GM20000 (cell line): ENCODE measurements around the gene ARHGAP25.

ENCODE experiments used
- DNase-seq: peaks from one replicate; pipeline ENCODE4 v3.0.0; 2012; ENCODE audit warnings: low spot score
- CTCF ChIP-seq: IDR thresholded peaks from 2 replicates; pipeline ENCODE4 v1.5.1; 2012; ENCODE audit warnings: mild to moderate bottlenecking, control low read depth; ENCODE audit errors: extremely low read depth, missing control alignments

ARHGAP25 gene

GRCh38 chr2:68827666-68828065 lies 93.1 kb downstream of the ARHGAP25 start:
- DNase-seq, result no peak
- no peak for TF ChIP-seq CTCF

DNA sequence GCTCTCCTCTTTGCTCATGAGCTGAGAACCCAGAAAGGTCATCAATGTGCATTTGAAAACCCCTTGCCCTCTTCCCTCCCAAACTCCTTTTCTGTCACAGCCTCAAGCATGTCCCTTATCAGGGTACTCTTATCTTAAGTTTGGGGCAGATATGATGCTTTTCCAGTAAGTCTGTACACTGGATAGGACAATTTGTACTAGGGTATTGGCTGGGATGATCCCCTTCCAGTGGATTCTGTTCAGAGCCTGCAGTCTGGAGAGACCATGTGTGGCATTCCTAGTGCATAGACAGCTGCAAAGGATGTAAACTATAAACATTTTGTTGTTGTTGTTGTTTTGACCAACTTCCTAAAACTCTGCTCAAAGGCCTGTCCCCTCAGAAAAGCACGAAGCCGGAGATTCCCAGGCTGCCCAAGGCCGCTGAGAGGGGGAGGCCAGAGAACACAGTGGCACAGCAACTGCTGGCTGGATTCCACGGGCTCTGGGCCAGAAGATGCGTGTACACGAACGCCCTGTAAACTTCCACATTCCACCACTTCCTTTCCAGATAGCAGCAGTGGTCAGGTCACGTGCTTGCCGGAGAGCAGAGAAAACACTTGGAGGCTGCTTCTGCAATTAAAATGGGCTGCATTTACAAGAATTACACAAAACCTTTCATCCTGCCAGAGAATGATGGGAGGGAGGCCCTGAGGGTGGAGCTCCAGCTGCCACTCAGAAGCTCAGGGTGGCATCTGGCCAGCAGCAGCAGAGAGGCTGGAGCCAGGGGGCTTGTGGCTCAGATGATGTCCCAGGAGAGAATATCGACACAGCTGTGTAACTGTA lies 94.5 kb downstream of the ARHGAP25 start:
- DNase-seq, result peak; percentile 14
- TF ChIP-seq CTCF, result no peak

GRCh38 chr2:68829749-68830148 lies 95.1 kb downstream of the ARHGAP25 start:
- TF ChIP-seq CTCF, result no peak
- no peak for DNase-seq

DNA sequence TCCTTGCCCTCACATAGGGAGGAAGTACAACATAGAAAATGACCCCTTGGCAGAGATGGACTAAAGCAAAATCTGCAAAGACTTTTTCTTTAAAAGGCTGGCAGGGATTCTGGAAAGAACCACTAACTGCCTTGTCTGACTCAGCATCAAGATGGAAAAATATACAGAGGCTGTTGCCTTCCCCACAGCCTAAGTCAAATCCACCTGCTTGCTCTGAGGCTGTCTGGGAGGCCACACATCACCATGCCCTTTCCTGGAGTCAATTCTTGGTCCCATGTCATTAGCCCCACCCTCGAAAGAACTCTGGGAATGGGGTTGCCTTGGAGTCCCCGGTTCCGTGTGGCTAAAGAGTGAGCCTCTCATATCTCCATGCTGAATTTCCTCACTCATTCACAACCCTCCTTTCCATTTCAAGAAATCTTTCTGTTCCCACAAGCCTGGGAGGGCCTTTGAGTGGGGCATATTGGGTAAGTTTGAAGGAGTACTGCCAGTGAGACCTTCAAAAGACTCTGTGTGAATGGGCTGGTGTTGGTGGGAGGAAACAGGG lies 97.1 kb downstream of the ARHGAP25 start:
- TF ChIP-seq CTCF, result no peak
- DNase-seq, result no peak

DNA sequence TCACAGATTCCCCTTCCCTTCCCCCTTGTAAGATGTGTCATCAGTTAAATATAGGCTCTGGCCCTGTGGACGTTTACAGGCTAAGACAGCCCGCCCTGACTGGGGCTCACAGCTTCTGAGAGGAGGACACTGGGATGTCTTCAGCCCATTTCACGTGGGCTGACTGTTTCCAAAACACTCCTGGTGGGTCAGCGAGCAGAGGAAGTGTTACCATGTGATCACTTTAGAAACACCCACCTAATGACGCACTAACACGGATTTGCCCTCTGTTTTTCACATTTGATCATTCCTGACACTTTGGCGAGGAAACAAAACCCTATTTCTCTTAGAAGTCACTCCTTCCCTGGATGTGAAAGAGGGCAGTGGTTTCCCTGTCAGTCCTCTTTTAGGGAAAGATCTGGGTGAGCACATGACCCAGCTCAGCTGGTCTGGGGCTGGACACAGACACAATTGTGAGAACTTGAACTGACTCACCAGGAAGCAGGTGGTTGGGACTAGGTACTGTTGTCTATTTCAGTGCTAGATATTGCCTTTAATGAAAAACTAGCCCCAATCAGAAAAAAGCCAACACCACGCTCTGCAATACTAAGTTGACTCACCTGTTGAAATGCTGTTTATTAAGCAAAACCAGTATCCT lies 97.7 kb downstream of the ARHGAP25 start:
- no peak for TF ChIP-seq CTCF
- DNase-seq, result peak; percentile 65

DNA sequence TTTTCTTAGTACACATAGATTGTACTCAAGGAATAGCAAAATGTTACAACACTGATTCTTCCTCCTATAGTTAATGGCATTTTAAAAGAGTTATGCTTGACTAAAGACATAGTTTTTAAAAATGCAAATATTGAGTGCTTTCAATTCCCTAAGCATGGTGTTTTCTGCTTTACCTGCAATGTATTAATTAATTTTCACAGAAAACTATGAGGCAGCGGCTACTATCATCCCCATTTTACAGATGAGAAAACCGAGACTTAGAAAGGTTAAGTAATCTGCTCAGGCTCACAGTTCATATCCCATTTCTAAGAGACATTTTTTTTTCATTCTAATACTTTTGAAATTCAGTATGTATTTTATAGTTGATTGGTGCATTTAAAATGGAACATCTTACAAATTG lies 98.6 kb downstream of the ARHGAP25 start:
- DNase-seq, result no peak
- TF ChIP-seq CTCF, result no peak

GRCh38 chr2:68834737-68835376 lies 100.2 kb downstream of the ARHGAP25 start:
- DNase-seq, result no peak
- TF ChIP-seq CTCF, result no peak
